Liver (tissue), 3 donors: ENCODE results near the gene SAPCD2.

ENCODE experiments used
- CTCF ChIP-seq: fragments of 150-350 bp; IDR thresholded peaks from 2 replicates; pipeline ENCODE4 v1.5.1; 2017; ENCODE audit warnings: improper control_type of control experiment, low read depth, low read length; ENCODE audit not compliant: missing input control
- JUND ChIP-seq, 2 donors: IDR thresholded peaks; 2 replicates each; pipeline ENCODE4 v1.6.1; 2016; ENCODE audit warnings: antibody characterized with exemption in 2 of 2
- donor health status: healthy.
- donor health status: healthy.

GRCh38 chr9:137040568-137040967 lies 29.8 kb downstream of the SAPCD2 start:
- TF ChIP-seq JUND (IDR thresholded peaks at IDR 0.05) (no peak), CTCF (no peak)
